ENCODE measurements around the gene NREP. TPM values are rescaled to one million over a fixed set of nuclear protein-coding genes. Genes with fewer than 3 reads are reported as not detected.

The NREP gene
- total and polyA plus RNA-seq, 4 donors, result 3.0 to 82.7 (median 9.8) TPM

GRCh38 chr5:111691508-111691907 is 65.5 kb downstream of the NREP start:
- Histone ChIP-seq H3K27ac (ENCODE audit: low read depth in 1 of 2, low read length in 2 of 2) (no peak overlapping the region), H3K4me3 (ENCODE audit: low read depth in 1 of 3, low read length in 3 of 3) (no peak overlapping the region), H3K4me1 (ENCODE audit: control insufficient read depth in 4 of 4, insufficient read depth in 4 of 4, low read length in 3 of 4) (no peaks in the 10 kb centered on the region), H3K9ac (ENCODE audit: low read depth in 1 of 2, low read length in 2 of 2) (no peak overlapping the region), H3K9me3 (ENCODE audit: control insufficient read depth in 4 of 4, low read length in 3 of 4) (no peaks in the 10 kb centered on the region), H3K27me3 (ENCODE audit: control insufficient read depth in 4 of 4, insufficient read depth in 4 of 4, low read length in 3 of 4) (no peaks in the 10 kb centered on the region), H3K36me3 (ENCODE audit: control insufficient read depth in 4 of 4, insufficient read depth in 3 of 4, low read depth in 1 of 4, low read length in 3 of 4) (no peaks in the 10 kb centered on the region)
- 89% methylated on average over 3 of the region's 3 CpGs for WGBS
- no peak for DNase-seq (ENCODE audit: low spot score)
- TF ChIP-seq FOXA1 (IDR thresholded peaks at IDR 0.05) (no peak), HNF4A (conservative IDR thresholded peaks at IDR 0.05) (no peak), FOXA2 (IDR thresholded peaks at IDR 0.05) (no peak), REST (IDR thresholded peaks at IDR 0.05) (no peak), ZBTB33 (IDR thresholded peaks at IDR 0.05) (no peak), NR2F2 (IDR thresholded peaks at IDR 0.05) (no peak), MAX (IDR thresholded peaks at IDR 0.05) (no peak), SP1 (IDR thresholded peaks at IDR 0.05) (no peak), TAF1 (conservative IDR thresholded peaks at IDR 0.05) (no peak), HNF4G (IDR thresholded peaks at IDR 0.05) (no peak), YY1 (IDR thresholded peaks at IDR 0.05) (no peak), CTCF (IDR thresholded peaks at IDR 0.05; ENCODE audit: low read depth, low read length, missing input control) (no peak), JUND (IDR thresholded peaks at IDR 0.05) (no peak), EGR1 (IDR thresholded peaks at IDR 0.05; ENCODE audit: low read depth in 2 of 2) (no peak), RXRA (IDR thresholded peaks at IDR 0.05) (no peak), RAD21 (IDR thresholded peaks at IDR 0.05) (no peak)

- no peak overlapping the region for H3K4me3 ChIP-seq (ENCODE audit: low read depth in 1 of 3, low read length in 3 of 3)
- H3K9me3 ChIP-seq (ENCODE audit: control insufficient read depth in 4 of 4, low read length in 3 of 4), result no peaks in the 10 kb centered on the region
- no peak for TF ChIP-seq NR2F2 (IDR thresholded peaks at IDR 0.05)
- no peak for TF ChIP-seq HNF4A (conservative IDR thresholded peaks at IDR 0.05)
- no peak for TF ChIP-seq YY1 (IDR thresholded peaks at IDR 0.05)
- no peak for TF ChIP-seq SP1 (IDR thresholded peaks at IDR 0.05)
- no peaks in the 10 kb centered on the region for H3K4me1 ChIP-seq (ENCODE audit: control insufficient read depth in 4 of 4, insufficient read depth in 4 of 4, low read length in 3 of 4)
- H3K27ac ChIP-seq (ENCODE audit: low read depth in 1 of 2, low read length in 2 of 2), result no peak overlapping the region
- H3K36me3 ChIP-seq (ENCODE audit: control insufficient read depth in 4 of 4, insufficient read depth in 3 of 4, low read depth in 1 of 4, low read length in 3 of 4), result no peaks in the 10 kb centered on the region
- no peak overlapping the region for H3K9ac ChIP-seq (ENCODE audit: low read depth in 1 of 2, low read length in 2 of 2)
- no peak for DNase-seq (ENCODE audit: low spot score)
- WGBS, result 89% methylated on average over 1 of the region's 1 CpG
- no peaks in the 10 kb centered on the region for H3K27me3 ChIP-seq (ENCODE audit: control insufficient read depth in 4 of 4, insufficient read depth in 4 of 4, low read length in 3 of 4)
Observed at GRCh38 chr5:111689357-111689935, 67.5 kb downstream of the NREP start.

All from liver (tissue), 9 donors.